Astrocyte (in vitro differentiated cells and primary cell): Measurements from ENCODE around the gene SLC9A9. TPM values are rescaled to one million over a fixed set of nuclear protein-coding genes. Genes with fewer than 3 reads are reported as not detected.

ENCODE experiments used
- DNase-seq: peaks from one replicate; pipeline ENCODE4 v3.0.0-alpha.2; 2010; ENCODE audit warnings: low read depth
- FAIRE-seq: peaks from 2 replicates; lab custom pipeline; 2011; peaks lifted over from hg19 to GRCh38; lab: Jason Lieb, UNC
- H2AFZ ChIP-seq: 2 replicates; pipeline ENCODE4 v1.6.0; 2012; ENCODE audit warnings: low read depth, low read length, inconsistent platforms
- H3K27ac ChIP-seq: 2 replicates; pipeline ENCODE4 v1.5.1; 2011; ENCODE audit warnings: low read depth, low read length, inconsistent platforms
- H3K27me3 ChIP-seq: 2 replicates; pipeline ENCODE4 v1.6.0; 2011; ENCODE audit warnings: low read length, inconsistent platforms; ENCODE audit not compliant: insufficient read depth
- H3K36me3 ChIP-seq: 2 replicates; pipeline ENCODE4 v1.5.1; 2011; ENCODE audit warnings: low read length, inconsistent platforms; ENCODE audit not compliant: insufficient read depth
- H3K4me1 ChIP-seq: 2 replicates; pipeline ENCODE4 v1.5.1; 2011; ENCODE audit warnings: low read length, inconsistent platforms; ENCODE audit not compliant: insufficient read depth
- H3K4me2 ChIP-seq: 2 replicates; pipeline ENCODE4 v1.6.0; 2012; ENCODE audit warnings: low read length, inconsistent platforms
- H3K4me3 ChIP-seq: 2 replicates; pipeline ENCODE4 v1.5.1; 2011; ENCODE audit warnings: low read depth, mild to moderate bottlenecking, low read length, inconsistent platforms; ENCODE audit not compliant: insufficient read depth
- H3K79me2 ChIP-seq: 2 replicates; pipeline ENCODE4 v1.6.0; 2012; ENCODE audit warnings: mild to moderate bottlenecking, low read length, inconsistent platforms; ENCODE audit not compliant: insufficient read depth
- H3K9ac ChIP-seq: 2 replicates; pipeline ENCODE4 v1.6.0; 2012; ENCODE audit warnings: mild to moderate bottlenecking, low read length, inconsistent platforms
- H3K9me3 ChIP-seq: 2 replicates; pipeline ENCODE4 v1.5.1; 2012; ENCODE audit warnings: low read depth, mild to moderate bottlenecking, low read length, inconsistent platforms; ENCODE audit not compliant: insufficient read depth
- H4K20me1 ChIP-seq: 2 replicates; pipeline ENCODE4 v1.6.0; 2012; ENCODE audit warnings: low read length, inconsistent platforms; ENCODE audit not compliant: insufficient read depth
- H3K27ac Mint-ChIP-seq: one replicate; pipeline ENCODE4 v1.8.0; 2021; ENCODE audit warnings: mild to moderate bottlenecking, mixed read lengths; ENCODE audit not compliant: unreplicated experiment
- H3K27me3 Mint-ChIP-seq: one replicate; pipeline ENCODE4 v1.8.0; 2021; ENCODE audit warnings: low read depth, mixed read lengths; ENCODE audit not compliant: unreplicated experiment
- H3K36me3 Mint-ChIP-seq: one replicate; pipeline ENCODE4 v1.8.0; 2021; ENCODE audit warnings: low read depth, mixed read lengths; ENCODE audit not compliant: unreplicated experiment
- H3K4me1 Mint-ChIP-seq: one replicate; pipeline ENCODE4 v1.8.0; 2021; ENCODE audit warnings: low read depth, mixed read lengths; ENCODE audit not compliant: unreplicated experiment
- H3K4me3 Mint-ChIP-seq: one replicate; pipeline ENCODE4 v1.8.0; 2021; ENCODE audit warnings: mild to moderate bottlenecking, moderate library complexity, mixed read lengths; ENCODE audit not compliant: unreplicated experiment
- H3K9me3 Mint-ChIP-seq: one replicate; pipeline ENCODE4 v1.8.0; 2021; ENCODE audit warnings: mild to moderate bottlenecking, mixed read lengths; ENCODE audit not compliant: unreplicated experiment
- EZH2 ChIP-seq: IDR thresholded peaks from 2 replicates; pipeline ENCODE4 v1.6.1; 2012; ENCODE audit warnings: mild to moderate bottlenecking, low read length, inconsistent platforms; ENCODE audit not compliant: insufficient read depth
- total RNA-seq: library from RNA; stranded (reverse); gene quantifications from 2 replicates; pipeline ENCODE4 v1.2.1, GENCODE V29; 2021
- TF ChIP-seq, protein P1 (sequence below): IDR thresholded peaks from 2 replicates; pipeline ENCODE4 v1.5.1; 2011; ENCODE audit warnings: low read depth, mild to moderate bottlenecking, inconsistent platforms, low read length, moderate library complexity; ENCODE audit not compliant: insufficient read depth

SLC9A9 gene
- total RNA-seq, 1 donor from 2014 or later = 1.5 TPM

GRCh38 chr3:143307613-143308183 is 540.6 kb downstream of the SLC9A9 start:
- no peak overlapping the region for H3K4me3 Mint-ChIP-seq
- H2AFZ ChIP-seq = no peak overlapping the region
- peaks cover 4% of the 10 kb centered on the region for H3K4me1 ChIP-seq
- H3K27me3 ChIP-seq = no peaks in the 10 kb centered on the region
- FAIRE-seq = no peak
- H3K27ac ChIP-seq = no peak overlapping the region
- H3K9me3 ChIP-seq = no peaks in the 10 kb centered on the region
- TF ChIP-seq EZH2 = no peak
- TF ChIP-seq, protein P1, sequence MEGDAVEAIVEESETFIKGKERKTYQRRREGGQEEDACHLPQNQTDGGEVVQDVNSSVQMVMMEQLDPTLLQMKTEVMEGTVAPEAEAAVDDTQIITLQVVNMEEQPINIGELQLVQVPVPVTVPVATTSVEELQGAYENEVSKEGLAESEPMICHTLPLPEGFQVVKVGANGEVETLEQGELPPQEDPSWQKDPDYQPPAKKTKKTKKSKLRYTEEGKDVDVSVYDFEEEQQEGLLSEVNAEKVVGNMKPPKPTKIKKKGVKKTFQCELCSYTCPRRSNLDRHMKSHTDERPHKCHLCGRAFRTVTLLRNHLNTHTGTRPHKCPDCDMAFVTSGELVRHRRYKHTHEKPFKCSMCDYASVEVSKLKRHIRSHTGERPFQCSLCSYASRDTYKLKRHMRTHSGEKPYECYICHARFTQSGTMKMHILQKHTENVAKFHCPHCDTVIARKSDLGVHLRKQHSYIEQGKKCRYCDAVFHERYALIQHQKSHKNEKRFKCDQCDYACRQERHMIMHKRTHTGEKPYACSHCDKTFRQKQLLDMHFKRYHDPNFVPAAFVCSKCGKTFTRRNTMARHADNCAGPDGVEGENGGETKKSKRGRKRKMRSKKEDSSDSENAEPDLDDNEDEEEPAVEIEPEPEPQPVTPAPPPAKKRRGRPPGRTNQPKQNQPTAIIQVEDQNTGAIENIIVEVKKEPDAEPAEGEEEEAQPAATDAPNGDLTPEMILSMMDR = no peak
- H3K36me3 ChIP-seq = no peaks in the 10 kb centered on the region
- peak overlapping the region; percentile 67 for H3K27ac Mint-ChIP-seq
- DNase-seq = peak; percentile 78
- no peaks in the 10 kb centered on the region for H4K20me1 ChIP-seq
- H3K27me3 Mint-ChIP-seq = peaks cover 10% of the 10 kb centered on the region
- peaks cover under 1% of the 10 kb centered on the region for H3K9me3 Mint-ChIP-seq
- no peak overlapping the region for H3K4me2 ChIP-seq
- H3K4me3 ChIP-seq = no peak overlapping the region
- H3K36me3 Mint-ChIP-seq = no peaks in the 10 kb centered on the region
- no peaks in the 10 kb centered on the region for H3K79me2 ChIP-seq
- H3K4me1 Mint-ChIP-seq = peaks cover 4% of the 10 kb centered on the region
- H3K9ac ChIP-seq = no peak overlapping the region

GRCh38 chr3:143306407-143306806 is 541.9 kb downstream of the SLC9A9 start:
- H3K36me3 ChIP-seq = no peaks in the 10 kb centered on the region

More at GRCh38 chr3:143306407-143306806, 541.9 kb downstream of the SLC9A9 start:
- Histone ChIP-seq H3K4me2 (no peak overlapping the region), H2AFZ (no peak overlapping the region), H3K9me3 (no peaks in the 10 kb centered on the region), H3K79me2 (no peaks in the 10 kb centered on the region), H3K9ac (no peak overlapping the region), H3K27ac (no peak overlapping the region), H3K27me3 (no peaks in the 10 kb centered on the region), H3K4me3 (no peak overlapping the region), H4K20me1 (no peaks in the 10 kb centered on the region), H3K4me1 (peaks cover 8% of the 10 kb centered on the region)
- H3K4me1 Mint-ChIP-seq = peaks cover 10% of the 10 kb centered on the region
- H3K36me3 Mint-ChIP-seq = no peaks in the 10 kb centered on the region
- no peak for TF ChIP-seq EZH2
- TF ChIP-seq, protein P1 = no peak
- peaks cover 1% of the 10 kb centered on the region for H3K27me3 Mint-ChIP-seq
- DNase-seq = no peak
- H3K27ac Mint-ChIP-seq = no peak overlapping the region
- no peak overlapping the region for H3K4me3 Mint-ChIP-seq
- FAIRE-seq = no peak
- H3K9me3 Mint-ChIP-seq = no peaks in the 10 kb centered on the region
